Subcutaneous adipose tissue (tissue), 4 donors: ENCODE data around the gene SPTBN1. TPM values are rescaled to one million over a fixed set of nuclear protein-coding genes. Genes with fewer than 3 reads are reported as not detected.

Source experiments
- total RNA-seq, 4 donors: library from RNA; depleted of rRNA; stranded (reverse); fragments of >200 nt; gene quantifications; one replicate each; pipeline ENCODE4 v1.1.0, GENCODE V29; 2016
- TF ChIP-seq, protein P1 (sequence below): fragments of 450-650 bp; IDR thresholded peaks from one replicate; pipeline ENCODE4 v1.5.1; 2016; ENCODE audit warnings: low read depth, mild to moderate bottlenecking, control low read depth, antibody characterized with exemption, moderate library complexity

SPTBN1 gene
- total RNA-seq, 4 donors from 2014 or later, result 655 to 1,523 (median 889) TPM

DNA sequence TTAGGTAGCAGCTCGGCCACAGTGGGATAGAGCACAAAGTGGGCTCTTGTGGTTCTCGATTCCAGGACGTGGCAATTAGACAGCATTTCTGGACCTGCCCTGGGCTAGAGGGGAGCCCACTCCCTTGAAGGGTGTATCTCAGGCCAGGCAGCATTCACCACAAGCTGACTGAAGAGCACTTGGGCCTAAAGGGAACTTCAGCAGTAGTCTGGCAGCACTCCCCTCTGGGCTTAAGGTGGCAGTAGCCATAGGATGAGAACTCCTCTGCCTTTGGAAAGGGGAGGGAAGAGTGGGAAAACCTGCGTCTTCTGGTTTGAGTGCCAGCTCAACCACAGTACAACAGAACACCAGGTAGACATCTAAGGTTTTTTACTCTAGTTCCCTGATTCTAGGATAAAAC, 239.3 kb downstream of the SPTBN1 start:
- TF ChIP-seq, protein P1, sequence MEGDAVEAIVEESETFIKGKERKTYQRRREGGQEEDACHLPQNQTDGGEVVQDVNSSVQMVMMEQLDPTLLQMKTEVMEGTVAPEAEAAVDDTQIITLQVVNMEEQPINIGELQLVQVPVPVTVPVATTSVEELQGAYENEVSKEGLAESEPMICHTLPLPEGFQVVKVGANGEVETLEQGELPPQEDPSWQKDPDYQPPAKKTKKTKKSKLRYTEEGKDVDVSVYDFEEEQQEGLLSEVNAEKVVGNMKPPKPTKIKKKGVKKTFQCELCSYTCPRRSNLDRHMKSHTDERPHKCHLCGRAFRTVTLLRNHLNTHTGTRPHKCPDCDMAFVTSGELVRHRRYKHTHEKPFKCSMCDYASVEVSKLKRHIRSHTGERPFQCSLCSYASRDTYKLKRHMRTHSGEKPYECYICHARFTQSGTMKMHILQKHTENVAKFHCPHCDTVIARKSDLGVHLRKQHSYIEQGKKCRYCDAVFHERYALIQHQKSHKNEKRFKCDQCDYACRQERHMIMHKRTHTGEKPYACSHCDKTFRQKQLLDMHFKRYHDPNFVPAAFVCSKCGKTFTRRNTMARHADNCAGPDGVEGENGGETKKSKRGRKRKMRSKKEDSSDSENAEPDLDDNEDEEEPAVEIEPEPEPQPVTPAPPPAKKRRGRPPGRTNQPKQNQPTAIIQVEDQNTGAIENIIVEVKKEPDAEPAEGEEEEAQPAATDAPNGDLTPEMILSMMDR, result no peak

DNA sequence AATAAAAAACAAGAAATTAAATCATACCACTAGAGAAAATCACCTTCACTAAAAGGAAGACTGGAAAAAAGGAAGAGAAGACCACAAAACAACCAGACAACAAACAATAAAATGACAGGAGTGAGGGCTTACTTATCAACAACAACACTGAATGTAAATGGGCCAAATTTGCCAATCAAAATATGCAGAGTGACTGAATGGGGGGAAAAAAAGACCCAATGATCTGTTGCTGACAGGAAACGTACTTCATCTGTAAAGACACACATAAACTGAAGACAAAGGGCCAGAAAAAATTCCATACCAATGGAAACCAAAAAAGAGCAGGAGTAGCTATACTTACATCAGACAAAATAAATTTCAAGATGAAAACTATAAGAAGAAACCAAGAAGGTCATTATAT, 241.8 kb downstream of the SPTBN1 start:
- TF ChIP-seq, protein P1, result no peak

DNA sequence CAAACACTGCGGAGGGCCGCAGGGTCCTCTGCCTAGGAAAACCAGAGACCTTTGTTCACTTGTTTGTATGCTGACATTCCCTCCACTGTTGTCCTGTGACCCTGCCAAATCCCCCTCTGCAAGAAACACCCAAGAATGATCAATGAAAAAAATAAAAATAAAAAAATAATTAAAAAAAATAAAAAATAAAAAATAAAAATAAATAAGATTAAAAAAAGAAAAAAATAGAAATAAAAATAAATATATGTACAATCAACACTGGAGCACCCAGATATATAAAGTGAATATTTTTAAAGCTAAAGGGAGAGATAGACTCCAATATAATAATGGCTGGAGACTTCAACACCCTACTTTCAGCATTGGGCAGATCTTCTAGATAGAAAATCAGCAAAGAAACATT, 243.5 kb downstream of the SPTBN1 start:
- TF ChIP-seq, protein P1, result no peak

GRCh38 chr2:54701029-54701428, 244.9 kb downstream of the SPTBN1 start:
- TF ChIP-seq, protein P1, result no peak

DNA sequence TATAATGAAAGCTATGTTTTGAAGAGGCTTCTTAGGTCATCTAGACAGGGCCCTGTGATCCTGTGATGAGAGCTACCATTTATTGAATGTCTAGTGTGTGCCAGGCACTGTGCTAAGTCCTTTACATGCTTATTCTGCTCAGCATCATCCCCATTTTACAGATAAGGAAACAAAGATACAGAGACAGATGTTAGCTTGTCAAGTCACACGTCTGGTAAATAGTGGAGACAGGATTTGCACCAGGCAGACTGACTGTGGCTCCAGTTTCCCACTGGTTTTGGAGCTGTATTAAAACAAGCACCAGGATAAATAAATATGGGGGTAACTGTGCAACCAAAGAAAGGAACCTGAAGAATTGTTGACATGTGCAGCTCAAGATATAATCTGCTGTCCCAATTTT, 248.1 kb downstream of the SPTBN1 start:
- TF ChIP-seq, protein P1, result no peak

- TF ChIP-seq, protein P1, result no peak
Observed at GRCh38 chr2:54704688-54705605, 248.8 kb downstream of the SPTBN1 start.

DNA sequence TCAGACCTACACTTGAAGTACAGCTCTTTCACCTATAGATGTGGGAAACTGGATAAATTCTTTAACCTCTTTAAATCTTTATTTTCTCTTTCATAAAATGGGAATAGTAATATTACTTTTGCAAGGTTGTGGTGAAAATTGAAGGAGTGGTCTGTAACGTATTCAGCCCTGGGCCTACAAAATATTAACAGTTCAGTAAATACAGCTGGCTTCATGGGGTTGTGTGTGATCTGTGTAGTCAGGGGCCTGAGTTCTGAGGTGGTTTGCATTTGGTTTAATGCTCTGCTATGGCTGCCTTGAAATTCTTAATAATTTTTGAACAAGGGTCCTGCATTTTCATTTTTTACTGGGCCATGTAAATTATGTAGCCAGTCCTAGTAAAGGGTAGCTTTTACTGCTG, 250.5 kb downstream of the SPTBN1 start:
- TF ChIP-seq, protein P1, result no peak
